Mucosa of descending colon (tissue), 3 donors: ENCODE measurements around the gene SPTSSA. TPM values are rescaled to one million over a fixed set of nuclear protein-coding genes. Genes with fewer than 3 reads are reported as not detected.
A peak's percentile ranks its signal among the peaks of the same experiment; 100 is the strongest.
"Not testable (repeated sequence)": the region's sequence is repeated elsewhere in the genome, so short reads cannot be mapped to it uniquely, and the experiment has no call there.

ENCODE experiments used
- ATAC-seq: fragments of 200-7000 bp; cut with Tn5 transposase; one replicate; pipeline ENCODE4 v1.9.1; 2020; ENCODE audit warnings: mild to moderate bottlenecking, moderate library complexity
- DNase-seq, 3 donors: peaks; one replicate each; pipeline ENCODE4 v3.0.0-alpha.2; 2020
- H3K36me3 ChIP-seq: fragments of 200-600 bp; one replicate; pipeline ENCODE4 v1.8.0; 2021; ENCODE audit warnings: low read depth, mild to moderate bottlenecking
- H3K4me1 ChIP-seq: fragments of 200-600 bp; one replicate; pipeline ENCODE4 v1.8.0; 2021; ENCODE audit warnings: low read depth, mild to moderate bottlenecking
- H3K4me3 ChIP-seq: fragments of 200-600 bp; one replicate; pipeline ENCODE4 v1.8.0; 2021; ENCODE audit warnings: mild to moderate bottlenecking
- H3K9me3 ChIP-seq: fragments of 200-600 bp; one replicate; pipeline ENCODE4 v1.8.0; 2021; ENCODE audit warnings: mild to moderate bottlenecking
- CTCF ChIP-seq: fragments of 200-600 bp; IDR thresholded peaks from one replicate; pipeline ENCODE4 v1.8.0; 2022; ENCODE audit warnings: antibody characterized with exemption, mild to moderate bottlenecking
- intact Hi-C, 2 donors: fragments of 100-400 bp; cut with DNase I in 1 of 2; cut with micrococcal nuclease in 1 of 2; formaldehyde crosslinking; loops; one replicate each; pipeline versions ENCODE4 v1.11.0 to v1.11.1; 2022; cut with DNase I, micrococcal nuclease
- long read RNA-seq, 2 donors: library from polyadenylated mRNA; unstranded; transcript quantifications; one replicate each; pipeline ENCODE4 v2.0.0, GENCODE V29; 2019 to 2021
- total RNA-seq, 3 donors: library from RNA; stranded (reverse); fragmentation: NEBNext Ultra II Directional in 2 of 3; extraction: Animal tissue kit (Norgen Biotek cat#: 25700) in 2 of 3; gene quantifications; one replicate each; pipeline versions ENCODE4 v1.2.1 to v1.2.4, GENCODE V29; 2021 to 2023
- donor health status: DM: no; HTN: no; CAD: no; lungs with moderate emphysema.
- donor health status: DM: no; HTN: no; CAD: no.
- donor health status: DM: no; HTN: yes; CAD: no.

The SPTSSA gene
- 10 to 100 TPM; 39.0 to 63.9 (median 44.2) TPM for total RNA-seq
- long read RNA-seq, donor 1, transcript SPTSSA-201 (2 exons, 2,777 nt): major isoform, 13 of 16 reads
- long read RNA-seq, donor 1, partial matches to known transcripts: 0 of 16 reads
- long read RNA-seq, donor 1, other reads (novel, unspliced or antisense): 3 of 16 reads
- long read RNA-seq, donor 2, transcript SPTSSA-201 (2 exons, 2,777 nt): major isoform, 87 of 90 reads
- long read RNA-seq, donor 2, partial matches to known transcripts: 0 of 90 reads
- long read RNA-seq, donor 2, other reads (novel, unspliced or antisense): 3 of 90 reads

- ATAC-seq: peak; percentile 95
- intact Hi-C loops: no loop called here
- no peak for TF ChIP-seq CTCF
- no peaks in the 10 kb centered on the region for H3K36me3 ChIP-seq
- DNase-seq: peak; percentile 92 to 97 (median 96)
- H3K4me1 ChIP-seq: peaks cover 14% of the 10 kb centered on the region
- H3K9me3 ChIP-seq: no peaks in the 10 kb centered on the region
- peak within 1 kb of the TSS; percentile 54 for H3K4me3 ChIP-seq
These were observed at the start of gene SPTSSA for GRCh38 chr14:34462132-34462893. Gene SPTSSA, minus strand, starts transcription at chr14:34462240. Its CDS starts 33 bp downstream, at chr14:34462207.

- Histone ChIP-seq H3K36me3 (no peaks in the 10 kb centered on the region), H3K4me1 (peaks cover 4% of the 10 kb centered on the region), H3K4me3 (no peak overlapping the region), H3K9me3 (no peaks in the 10 kb centered on the region)
- TF ChIP-seq CTCF: no peak
- intact Hi-C loops: no loop called here
- DNase-seq (no peak), ATAC-seq (no peak)
These were observed 45.8 kb upstream of the SPTSSA start for GRCh38 chr14:34507884-34508283.

GRCh38 chr14:34507459-34507858 lies 45.4 kb upstream of the SPTSSA start:
- intact Hi-C loops: no loop called here
- Histone ChIP-seq H3K9me3 (no peaks in the 10 kb centered on the region), H3K36me3 (no peaks in the 10 kb centered on the region), H3K4me1 (peaks cover 7% of the 10 kb centered on the region), H3K4me3 (no peak overlapping the region)
- no peak for TF ChIP-seq CTCF
- DNase-seq (peak in 1 of 3 donors; percentile 25), ATAC-seq (peak; percentile 47)

GRCh38 chr14:34505124-34505491 lies 43.1 kb upstream of the SPTSSA start:
- peak in 1 of 3 donors; percentile 12 for DNase-seq
- H3K36me3 ChIP-seq, H3K9me3 ChIP-seq, H3K4me3 ChIP-seq, ATAC-seq, intact Hi-C loops: not testable (repeated sequence)
- peaks cover 11% of the 10 kb centered on the region for H3K4me1 ChIP-seq

GRCh38 chr14:34504027-34504426 lies 42.0 kb upstream of the SPTSSA start:
- ATAC-seq, H3K9me3 ChIP-seq, H3K4me3 ChIP-seq, intact Hi-C loops, DNase-seq, H3K36me3 ChIP-seq: not testable (repeated sequence)
- peaks cover 14% of the 10 kb centered on the region for H3K4me1 ChIP-seq

- TF ChIP-seq CTCF: no peak
- Histone ChIP-seq H3K9me3 (no peaks in the 10 kb centered on the region), H3K36me3 (no peaks in the 10 kb centered on the region), H3K4me3 (no peak overlapping the region), H3K4me1 (peaks cover 24% of the 10 kb centered on the region)
- intact Hi-C loops: no loop called here
- ATAC-seq (no peak), DNase-seq (no peak)
These were observed 40.6 kb upstream of the SPTSSA start for GRCh38 chr14:34502545-34503225.
